GM12801 (cell line): ENCODE results near the gene ACSS2.

ENCODE experiments used
- TF ChIP-seq, protein P1 (sequence below): IDR thresholded peaks from one replicate; pipeline ENCODE4 v1.5.1; 2011; ENCODE audit warnings: control low read depth; ENCODE audit not compliant: insufficient read length; ENCODE audit errors: extremely low read depth

ACSS2 gene

DNA sequence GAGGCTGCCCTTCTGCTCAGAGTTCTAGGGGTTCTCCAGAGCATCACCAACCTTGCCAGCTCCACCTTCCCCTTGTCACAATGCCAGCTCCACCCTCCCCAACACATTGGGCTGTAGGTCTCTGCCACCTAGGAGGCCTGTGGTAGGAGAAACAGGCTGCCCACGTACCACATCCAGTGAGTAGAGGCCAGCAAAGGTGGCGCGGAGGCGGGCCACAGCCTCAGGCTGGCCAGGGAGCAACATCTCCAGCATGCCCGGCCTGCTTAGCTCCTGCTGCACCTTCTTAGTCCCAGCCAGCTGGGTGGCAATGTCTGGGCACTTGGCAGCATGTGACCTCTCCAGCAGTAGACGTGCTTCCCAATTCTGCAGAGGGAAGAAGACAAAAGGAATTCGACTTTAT, 55.4 kb downstream of the ACSS2 start:
- TF ChIP-seq, protein P1, sequence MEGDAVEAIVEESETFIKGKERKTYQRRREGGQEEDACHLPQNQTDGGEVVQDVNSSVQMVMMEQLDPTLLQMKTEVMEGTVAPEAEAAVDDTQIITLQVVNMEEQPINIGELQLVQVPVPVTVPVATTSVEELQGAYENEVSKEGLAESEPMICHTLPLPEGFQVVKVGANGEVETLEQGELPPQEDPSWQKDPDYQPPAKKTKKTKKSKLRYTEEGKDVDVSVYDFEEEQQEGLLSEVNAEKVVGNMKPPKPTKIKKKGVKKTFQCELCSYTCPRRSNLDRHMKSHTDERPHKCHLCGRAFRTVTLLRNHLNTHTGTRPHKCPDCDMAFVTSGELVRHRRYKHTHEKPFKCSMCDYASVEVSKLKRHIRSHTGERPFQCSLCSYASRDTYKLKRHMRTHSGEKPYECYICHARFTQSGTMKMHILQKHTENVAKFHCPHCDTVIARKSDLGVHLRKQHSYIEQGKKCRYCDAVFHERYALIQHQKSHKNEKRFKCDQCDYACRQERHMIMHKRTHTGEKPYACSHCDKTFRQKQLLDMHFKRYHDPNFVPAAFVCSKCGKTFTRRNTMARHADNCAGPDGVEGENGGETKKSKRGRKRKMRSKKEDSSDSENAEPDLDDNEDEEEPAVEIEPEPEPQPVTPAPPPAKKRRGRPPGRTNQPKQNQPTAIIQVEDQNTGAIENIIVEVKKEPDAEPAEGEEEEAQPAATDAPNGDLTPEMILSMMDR, result no peak

DNA sequence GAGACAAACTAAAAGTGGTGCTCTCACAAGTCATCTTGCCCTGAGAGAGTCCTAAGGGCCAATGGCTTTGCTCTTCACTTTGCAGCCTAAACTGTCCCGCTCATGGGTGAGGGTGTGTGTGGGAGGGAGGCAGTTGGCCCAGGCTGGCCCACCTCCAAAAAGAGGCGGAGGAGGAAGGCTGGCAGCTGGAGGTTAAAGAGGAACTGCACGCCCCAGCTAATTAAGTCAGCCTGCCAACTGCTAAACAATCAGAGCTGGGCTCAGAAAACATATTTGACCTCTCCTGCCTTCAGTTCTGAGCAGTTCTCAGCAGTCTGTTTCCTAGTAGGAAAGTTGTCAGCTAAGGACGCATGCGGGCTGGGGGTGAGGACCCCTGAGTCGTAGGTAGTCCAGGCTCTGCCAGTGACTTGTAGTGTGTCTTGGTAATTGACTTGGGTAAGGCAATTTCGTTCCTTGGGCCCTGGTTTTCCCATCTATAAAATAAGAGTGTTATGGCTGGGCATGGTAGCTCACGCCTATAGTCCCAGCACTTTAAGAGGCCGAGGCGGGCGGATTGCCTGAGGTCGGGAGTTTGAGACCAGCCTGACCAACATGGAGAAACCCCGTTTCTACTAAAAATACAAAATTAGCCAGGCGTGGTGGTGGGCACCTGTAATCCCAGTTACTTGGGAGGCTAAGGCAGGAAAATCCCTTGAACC, 62.2 kb downstream of the ACSS2 start:
- TF ChIP-seq, protein P1, result no peak

DNA sequence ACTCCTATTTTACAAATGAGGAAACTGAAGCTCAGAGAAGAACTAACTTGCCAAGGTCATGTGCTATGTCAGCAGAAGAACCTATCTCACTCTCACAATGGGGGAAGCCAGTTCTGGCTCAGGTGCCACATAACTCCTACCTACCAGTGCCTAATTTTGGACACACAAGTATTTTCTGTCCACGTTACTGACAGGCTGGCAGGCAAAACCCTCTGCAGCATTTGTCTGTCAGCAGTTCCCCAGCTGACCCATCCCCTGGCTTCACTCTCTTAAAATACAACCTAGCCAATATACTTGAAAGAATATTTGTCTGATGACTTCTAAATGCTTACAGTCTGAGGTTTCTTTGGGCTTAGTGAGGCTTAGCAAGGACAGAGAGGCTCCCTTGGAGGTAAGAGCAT, 63.7 kb downstream of the ACSS2 start:
- TF ChIP-seq, protein P1, result no peak

DNA sequence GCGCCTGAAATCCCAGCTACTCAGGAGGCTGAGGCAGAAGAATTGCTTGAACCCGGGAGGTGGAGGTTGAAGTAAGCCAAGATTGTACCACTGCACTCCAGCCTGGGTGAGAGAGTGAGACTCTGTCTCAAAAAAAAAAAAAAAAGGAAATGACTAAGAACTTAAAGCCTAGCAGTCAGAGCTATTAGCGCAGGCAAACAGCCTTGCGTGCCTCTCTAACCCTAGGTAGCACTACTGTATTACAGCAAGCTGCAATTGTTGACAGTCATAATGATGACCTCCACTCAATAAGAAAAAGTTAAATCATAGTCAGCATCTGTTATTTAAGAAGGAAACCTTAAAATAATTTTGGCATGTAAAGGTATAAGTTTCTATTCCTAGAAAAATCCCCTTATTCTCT, 64.8 kb downstream of the ACSS2 start:
- TF ChIP-seq, protein P1, result no peak

DNA sequence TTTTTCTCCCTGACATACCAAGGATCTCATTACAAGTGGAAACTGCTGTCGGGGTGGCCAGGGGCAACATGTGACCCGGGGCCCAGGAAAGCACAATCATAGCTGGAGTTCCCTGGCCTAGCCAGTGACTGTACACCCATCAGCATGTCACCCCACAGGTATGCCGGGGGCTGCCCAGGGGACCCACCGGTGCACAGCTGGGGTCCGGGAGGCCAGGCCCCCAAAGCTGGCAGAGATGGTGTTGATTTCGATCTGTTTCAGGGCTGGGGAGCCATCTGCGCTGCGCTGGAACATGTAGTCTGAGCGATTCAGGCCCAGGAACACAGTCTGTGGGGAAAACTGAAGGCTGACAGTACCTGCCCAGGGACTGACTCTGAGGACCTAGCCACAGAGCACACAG, 65.9 kb downstream of the ACSS2 start:
- TF ChIP-seq, protein P1, result no peak

DNA sequence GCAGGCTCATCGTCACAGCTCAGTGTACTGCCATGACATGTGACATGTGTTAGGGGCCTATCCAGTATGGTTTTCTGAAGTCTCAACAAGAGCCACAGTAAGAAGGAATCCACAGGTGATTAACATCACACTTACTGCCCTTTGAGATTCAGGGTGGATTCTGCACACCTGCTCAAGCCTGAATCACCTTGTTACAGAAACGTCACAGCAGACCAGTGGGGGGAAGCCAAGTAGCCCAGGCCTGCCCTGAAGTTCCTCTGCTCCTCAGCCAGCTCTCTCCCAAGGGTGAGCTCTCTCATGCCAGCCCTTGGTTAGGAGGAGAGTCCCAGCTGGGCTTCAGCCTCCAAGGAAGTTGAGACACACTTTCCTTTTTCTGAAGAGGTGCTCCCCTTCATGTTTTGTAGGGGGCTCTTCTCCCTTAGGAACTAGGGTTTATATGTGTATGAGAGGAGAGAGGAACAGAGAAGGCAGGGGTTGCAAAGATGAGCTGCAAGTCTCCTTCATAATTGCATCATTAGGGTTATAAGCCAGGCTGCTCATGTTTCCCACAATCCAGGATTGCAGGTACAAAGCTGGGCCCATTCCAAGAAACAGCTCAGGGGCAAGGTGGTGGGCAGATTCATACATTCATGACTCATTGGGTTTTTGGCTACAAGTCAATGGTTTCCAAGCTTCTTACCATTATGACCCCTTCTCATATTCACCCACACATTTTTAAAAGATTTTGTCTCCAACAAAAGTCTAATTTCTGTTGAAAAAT, 67.6 kb downstream of the ACSS2 start:
- TF ChIP-seq, protein P1, result no peak

DNA sequence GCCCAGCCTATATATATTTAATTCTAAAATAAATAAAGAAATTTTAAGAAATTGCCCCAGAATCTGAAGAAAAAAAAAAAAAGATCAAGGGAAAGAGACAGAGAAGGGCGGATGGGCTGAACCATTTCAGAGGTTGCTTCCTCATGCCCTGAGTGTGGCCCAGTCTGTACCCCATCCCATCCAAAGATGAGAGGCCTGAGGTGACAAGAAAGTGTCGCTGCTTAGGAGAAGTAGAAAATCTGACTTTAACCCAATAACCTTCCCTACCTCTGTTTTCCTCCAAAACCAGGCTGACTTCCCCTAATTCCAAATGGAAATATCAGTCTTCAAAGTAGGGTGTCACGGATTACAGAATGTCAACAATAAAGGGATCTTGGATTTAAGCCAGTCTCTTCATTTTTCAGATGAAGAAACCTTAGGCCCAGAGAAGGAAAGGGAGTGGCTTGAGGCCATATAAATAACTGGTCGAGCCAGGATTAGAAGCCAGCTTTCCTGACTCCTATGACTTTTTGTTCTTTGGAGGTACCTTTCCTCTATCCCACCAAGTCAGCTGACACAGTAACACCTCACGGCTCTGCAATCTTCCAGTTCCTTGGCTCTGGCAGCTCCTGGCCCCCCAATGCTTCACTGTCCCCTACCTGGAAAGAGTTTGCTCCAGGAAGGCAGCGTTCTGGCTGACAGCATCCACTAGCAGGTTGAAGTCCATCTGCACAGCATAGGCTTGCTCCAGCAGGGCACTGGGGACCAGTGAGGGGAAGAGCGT, 69.1 kb downstream of the ACSS2 start:
- TF ChIP-seq, protein P1, result no peak
